NCI-H1417 treated with DMSO at 0.1 percent for 48 hours (cell line): ENCODE results near the gene RPH3AL.
"Not testable (repeated sequence)": the region's sequence is repeated elsewhere in the genome, so short reads cannot be mapped to it uniquely, and the experiment has no call there.

Source experiments
- DNase-seq: peaks from one replicate; lab custom pipeline; 2025; lab: John Stamatoyannopoulos, UW

RPH3AL gene

GRCh38 chr17:237406-237955 is 115.1 kb downstream of the RPH3AL start:
- DNase-seq, result no peak

GRCh38 chr17:236641-237405 is 115.8 kb downstream of the RPH3AL start:
- DNase-seq, result no peak

GRCh38 chr17:235831-236640 is 116.6 kb downstream of the RPH3AL start:
- no peak for DNase-seq

GRCh38 chr17:234994-235830 is 117.4 kb downstream of the RPH3AL start:
- not testable (repeated sequence) for DNase-seq

GRCh38 chr17:234163-234993 is 118.2 kb downstream of the RPH3AL start:
- not testable (repeated sequence) for DNase-seq

GRCh38 chr17:233473-233941 is 119.1 kb downstream of the RPH3AL start:
- no peak for DNase-seq

GRCh38 chr17:231966-232807 is 120.4 kb downstream of the RPH3AL start:
- DNase-seq, result no peak

GRCh38 chr17:231191-231965 is 121.2 kb downstream of the RPH3AL start:
- no peak for DNase-seq

- no peak for DNase-seq
Measured at GRCh38 chr17:230395-230770, 122.2 kb downstream of the RPH3AL start.

GRCh38 chr17:229709-230394 is 122.8 kb downstream of the RPH3AL start:
- DNase-seq, result no peak

- DNase-seq, result no peak
Measured at GRCh38 chr17:228951-229708, 123.5 kb downstream of the RPH3AL start.

GRCh38 chr17:227946-228615 is 124.5 kb downstream of the RPH3AL start:
- DNase-seq, result no peak

- no peak for DNase-seq
Measured at GRCh38 chr17:227078-227945, 125.3 kb downstream of the RPH3AL start.

GRCh38 chr17:226108-227077 is 126.2 kb downstream of the RPH3AL start:
- no peak for DNase-seq

GRCh38 chr17:225551-225950 is 127.1 kb downstream of the RPH3AL start:
- DNase-seq, result no peak
